Panc1 (cell line): ENCODE measurements around the gene S100A6. TPM values are rescaled to one million over a fixed set of nuclear protein-coding genes. Genes with fewer than 3 reads are reported as not detected.
A peak's percentile ranks its signal among the peaks of the same experiment; 100 is the strongest.

ENCODE experiments used
- ATAC-seq: fragments of 200-7000 bp; cut with Tn5 transposase; 2 replicates; pipeline ENCODE4 v1.9.1; 2020; ENCODE audit warnings: mild to moderate bottlenecking, moderate library complexity
- BruUV-seq: library from RNA; stranded (reverse); fragments of 400-500 nt; replicated peaks from 2 replicates; lab custom pipeline; 2021; lab: Mats Ljungman, UMichigan
- CTCF ChIA-PET: fragments of 300-600 bp; sonication (Branson Sonifier 250); formaldehyde crosslinking; loops from one replicate; lab custom pipeline; 2022; ENCODE audit warnings: antibody characterized with exemption; lab: Charles Lee
- POLR2A ChIA-PET: fragments of 300-600 bp; sonication (Branson Sonifier 250); formaldehyde crosslinking; loops from one replicate; lab custom pipeline; 2022; ENCODE audit warnings: antibody characterized with exemption; lab: Charles Lee
- DNase-seq: peaks from one replicate; pipeline ENCODE4 v3.0.0-alpha.2; 2010; ENCODE audit warnings: low read depth, low spot score
- H3K27ac ChIP-seq: 2 replicates; pipeline ENCODE4 v1.5.1; 2011; ENCODE audit warnings: mild to moderate bottlenecking, low read length, inconsistent platforms
- H3K27me3 ChIP-seq: fragments of 200-500 bp; sonication (Bioruptor generic); 2 replicates; pipeline ENCODE4 v1.6.0; 2014; ENCODE audit warnings: low read length, inconsistent platforms; ENCODE audit not compliant: control insufficient read depth, insufficient read depth
- H3K36me3 ChIP-seq: fragments of 200-500 bp; sonication (Bioruptor generic); 2 replicates; pipeline ENCODE4 v1.5.1; 2014; ENCODE audit warnings: inconsistent platforms, mild to moderate bottlenecking, low read length, moderate library complexity; ENCODE audit not compliant: control insufficient read depth, insufficient read depth
- H3K4me1 ChIP-seq: 2 replicates; pipeline ENCODE4 v1.5.1; 2011; ENCODE audit warnings: inconsistent platforms, mild to moderate bottlenecking, low read length, moderate library complexity; ENCODE audit not compliant: control insufficient read depth, insufficient read depth
- H3K4me3 ChIP-seq, 2 experiments: 2 replicates each; pipeline ENCODE4 v1.5.1; 2011 to 2012; ENCODE audit warnings: low read depth in 2 of 2, low read length in 2 of 2, mild to moderate bottlenecking in 2 of 2, inconsistent platforms in 1 of 2, moderate library complexity in 1 of 2
- H3K9me3 ChIP-seq: fragments of 200-500 bp; sonication (Bioruptor generic); 2 replicates; pipeline ENCODE4 v1.5.1; 2014; ENCODE audit warnings: low read depth, mild to moderate bottlenecking, inconsistent platforms, low read length, moderate library complexity; ENCODE audit not compliant: control insufficient read depth, insufficient read depth
- CTCF ChIP-seq: fragments of 450-650 bp; IDR thresholded peaks from 2 replicates; pipeline ENCODE4 v1.5.1; 2017; ENCODE audit warnings: mild to moderate bottlenecking
- POLR2AphosphoS5 ChIP-seq: IDR thresholded peaks from 2 replicates; pipeline ENCODE4 v1.6.1; 2012; ENCODE audit warnings: mild to moderate bottlenecking, low read depth, low read length, moderate library complexity
- REST ChIP-seq, 2 experiments: IDR thresholded peaks; 2 replicates each; pipeline ENCODE4 v1.6.1; 2011 to 2012; ENCODE audit warnings: low read depth in 2 of 2, control low read depth in 1 of 2, low read length in 1 of 2, mild to moderate bottlenecking in 1 of 2, moderate library complexity in 1 of 2; ENCODE audit not compliant: insufficient read depth in 1 of 2
- SIN3A ChIP-seq: IDR thresholded peaks from 2 replicates; pipeline ENCODE4 v1.6.1; 2012; ENCODE audit warnings: low read depth, mild to moderate bottlenecking, low read length, moderate library complexity, borderline replicate concordance; ENCODE audit not compliant: insufficient read depth
- TCF7L2 ChIP-seq: IDR thresholded peaks from 2 replicates; pipeline ENCODE4 v1.6.1; 2011; ENCODE audit warnings: mild to moderate bottlenecking, low read depth, low read length, inconsistent platforms
- in situ Hi-C: cut with HindIII; loops from 2 replicates; pipeline ENCODE4 v1.10.0; 2016; ENCODE audit warnings: low sequenced_read_pairs, low pct_unique_long_range_greater_than_20kb
- intact Hi-C: fragments of 100-400 bp; cut with micrococcal nuclease; formaldehyde crosslinking; loops from one replicate; pipeline ENCODE4 v1.10.0; 2022; ENCODE audit not compliant: unreplicated experiment
- total RNA-seq: library from RNA; stranded (reverse); gene quantifications from one replicate; pipeline ENCODE4 v1.2.1, GENCODE V29; 2021; ENCODE audit not compliant: unreplicated experiment

S100A6 gene
- total RNA-seq, 1 experiment from 2014 or later = 1,986 TPM

- CTCF ChIA-PET = interaction anchor here (0.5 to 1.7 kb wide), 6 partner anchors 22 to 215 kb away, joined by 3 to 16 read pairs (median 8); partner anchors contain the start of gene S100A6
- Histone ChIP-seq H3K27me3 (no peaks in the 10 kb centered on the region), H3K9me3 (no peaks in the 10 kb centered on the region), H3K36me3 (no peaks in the 10 kb centered on the region), H3K4me3 (peak overlapping the region; percentile 4 to 43), H3K27ac (peak overlapping the region; percentile 100), H3K4me1 (peaks cover 56% of the 10 kb centered on the region)
- TF ChIP-seq CTCF (no peak), REST (IDR thresholded peaks at IDR 0.05; ENCODE audit: insufficient read depth in 1 of 2, low read depth in 2 of 2, low read length in 1 of 2) (no peak), TCF7L2 (no peak), POLR2AphosphoS5 (no peak), SIN3A (no peak)
- DNase-seq (peak; percentile 69), ATAC-seq (peak; percentile 3)
- POLR2A ChIA-PET = interaction anchor here (0.5 to 1.2 kb wide), 5 partner anchors 27 to 181 kb away, joined by 3 to 9 read pairs (median 3); partner anchors contain the start of genes S100A5 and S100A6
- TSS peak; percentile 71 for BruUV-seq
- intact Hi-C loops (loop anchor here (1.0 kb wide), 2 partner anchors 34 to 56 kb away; no protein-coding TSS in a partner anchor), in situ Hi-C loops (no loop called here)
Observed at GRCh38 chr1:153567621-153568366, 32.0 kb upstream of the S100A6 start.

GRCh38 chr1:153566414-153567371 lies 30.9 kb upstream of the S100A6 start:
- in situ Hi-C loops = no loop called here
- ATAC-seq = peak; percentile 90
- BruUV-seq = TSS peak; percentile 99
- DNase-seq = peak; percentile 94
- CTCF ChIA-PET = interaction anchor here (0.6 to 1.6 kb wide), 6 partner anchors 22 to 56 kb away, joined by 4 to 7 read pairs (median 6); partner anchors contain the start of gene S100A6
- Histone ChIP-seq H3K4me3 (peak overlapping the region in 1 of 2 experiments; percentile 18; a peak in 1 of 4 replicates), H3K27ac (peak overlapping the region; percentile 100), H3K36me3 (no peaks in the 10 kb centered on the region), H3K27me3 (no peaks in the 10 kb centered on the region), H3K4me1 (peaks cover 56% of the 10 kb centered on the region), H3K9me3 (no peaks in the 10 kb centered on the region)
- TF ChIP-seq REST (IDR thresholded peaks at IDR 0.05; ENCODE audit: insufficient read depth in 1 of 2, low read depth in 2 of 2, low read length in 1 of 2) = no peak
- TF ChIP-seq SIN3A = peak; percentile 74; the same call in 1 of the 2 replicates
- no peak for TF ChIP-seq CTCF
- TF ChIP-seq TCF7L2 = no peak
- TF ChIP-seq POLR2AphosphoS5 = peak; percentile 91
- POLR2A ChIA-PET = interaction anchor here (0.6 to 2.0 kb wide), 4 partner anchors 22 to 71 kb away, joined by 3 to 9 read pairs (median 3); partner anchors contain the start of gene CHTOP
- intact Hi-C loops = no loop called here
